GM23338 (cell line): ENCODE results near the gene AIG1. TPM values are rescaled to one million over a fixed set of nuclear protein-coding genes. Genes with fewer than 3 reads are reported as not detected.
"Not testable (repeated sequence)": the region's sequence is repeated elsewhere in the genome, so short reads cannot be mapped to it uniquely, and the experiment has no call there.

ENCODE experiments used
- ATAC-seq: fragments of 200-7000 bp; cut with Tn5 transposase; 3 replicates; pipeline ENCODE4 v1.9.1; 2020
- DNase-seq: peaks from one replicate; pipeline ENCODE4 v3.0.0-alpha.2; 2015; ENCODE audit warnings: low spot score
- H2AFZ ChIP-seq: fragments of 200-600 bp; sonication (generic); 2 replicates; pipeline ENCODE4 v1.8.0; 2016; ENCODE audit warnings: antibody characterized with exemption, mild to moderate bottlenecking, moderate library complexity
- H3F3A ChIP-seq: fragments of 200-600 bp; sonication (generic); replicated peaks from 2 replicates; pipeline ENCODE4 v1.8.0; 2017; ENCODE audit warnings: antibody characterized with exemption, mixed run types, low read depth
- H3K27ac ChIP-seq: fragments of 200-600 bp; sonication (generic); 2 replicates; pipeline ENCODE4 v1.6.1; 2016; ENCODE audit warnings: low read depth
- H3K27me3 ChIP-seq: fragments of 200-600 bp; sonication (generic); 2 replicates; pipeline ENCODE4 v1.8.0; 2016; ENCODE audit warnings: mild to moderate bottlenecking, mixed run types, moderate library complexity; ENCODE audit not compliant: insufficient read depth
- H3K36me3 ChIP-seq: fragments of 200-600 bp; sonication (generic); 2 replicates; pipeline ENCODE4 v1.8.0; 2016; ENCODE audit warnings: mild to moderate bottlenecking; ENCODE audit not compliant: insufficient read depth
- H3K4me1 ChIP-seq: fragments of 200-600 bp; sonication (generic); 2 replicates; pipeline ENCODE4 v1.8.0; 2016; ENCODE audit warnings: mild to moderate bottlenecking, moderate library complexity; ENCODE audit not compliant: insufficient read depth
- H3K4me2 ChIP-seq: fragments of 200-600 bp; sonication (generic); 2 replicates; pipeline ENCODE4 v1.7.1; 2017; ENCODE audit warnings: mixed run types
- H3K4me3 ChIP-seq: fragments of 200-600 bp; sonication (generic); 2 replicates; pipeline ENCODE4 v1.6.1; 2016; ENCODE audit warnings: mixed run types
- H3K79me2 ChIP-seq: fragments of 200-600 bp; sonication (generic); replicated peaks from 2 replicates; pipeline ENCODE4 v1.8.0; 2017; ENCODE audit warnings: mild to moderate bottlenecking; ENCODE audit not compliant: insufficient read depth
- H3K9me2 ChIP-seq: fragments of 200-600 bp; sonication (generic); 2 replicates; pipeline ENCODE4 v1.8.0; 2017; ENCODE audit not compliant: insufficient read depth
- H4K20me1 ChIP-seq: fragments of 200-600 bp; sonication (generic); replicated peaks from 2 replicates; pipeline ENCODE4 v1.8.0; 2017; ENCODE audit warnings: mild to moderate bottlenecking; ENCODE audit not compliant: insufficient read depth
- H3K27ac Mint-ChIP-seq: 2 replicates; pipeline ENCODE4 v1.8.0; 2020; ENCODE audit warnings: inconsistent platforms, mild to moderate bottlenecking, moderate library complexity, mixed read lengths
- H3K27me3 Mint-ChIP-seq: 3 replicates; pipeline ENCODE4 v1.8.0; 2022; ENCODE audit warnings: low read depth, mild to moderate bottlenecking, moderate library complexity, mixed read lengths, inconsistent platforms; ENCODE audit not compliant: insufficient read depth, poor library complexity
- H3K36me3 Mint-ChIP-seq: 3 replicates; pipeline ENCODE4 v1.8.0; 2021; ENCODE audit warnings: low read depth, mild to moderate bottlenecking, inconsistent platforms, moderate library complexity, mixed read lengths
- H3K4me1 Mint-ChIP-seq: 3 replicates; pipeline ENCODE4 v1.8.0; 2020; ENCODE audit warnings: mild to moderate bottlenecking, inconsistent platforms, mixed read lengths
- H3K4me3 Mint-ChIP-seq: 3 replicates; pipeline ENCODE4 v1.8.0; 2021; ENCODE audit warnings: moderate library complexity, mild to moderate bottlenecking, inconsistent platforms, mixed read lengths
- H3K9me3 Mint-ChIP-seq: 3 replicates; pipeline ENCODE4 v1.8.0; 2020; ENCODE audit warnings: moderate library complexity, mild to moderate bottlenecking, inconsistent platforms, mixed read lengths
- CTCF ChIP-seq, 2 experiments: fragments of 200-600 bp in 1 of 2; sonication (generic) in 1 of 2; conservative IDR thresholded peaks; 2 replicates each; pipeline versions ENCODE4 v1.5.1 to v1.6.1; 2016 to 2017; ENCODE audit warnings: antibody characterized with exemption in 2 of 2, low read depth in 2 of 2, mild to moderate bottlenecking in 2 of 2, moderate library complexity in 1 of 2
- ETS1 ChIP-seq: IDR thresholded peaks from 2 replicates; pipeline ENCODE4 v1.6.1; 2016; ENCODE audit warnings: antibody characterized with exemption
- EZH2phosphoT487 ChIP-seq: fragments of 200-600 bp; sonication (generic); IDR thresholded peaks from one replicate; pipeline ENCODE4 v1.8.1; 2018; ENCODE audit warnings: antibody characterized with exemption; ENCODE audit not compliant: unreplicated experiment
- JUNB ChIP-seq: IDR thresholded peaks from one replicate; pipeline ENCODE4 v1.6.1; 2016; ENCODE audit warnings: antibody characterized with exemption; ENCODE audit not compliant: unreplicated experiment
- NANOG ChIP-seq: IDR thresholded peaks from 2 replicates; pipeline ENCODE4 v1.6.1; 2016; ENCODE audit warnings: antibody characterized with exemption, borderline replicate concordance
- STAT1 ChIP-seq: IDR thresholded peaks from one replicate; pipeline ENCODE4 v1.6.1; 2016; ENCODE audit warnings: antibody characterized with exemption; ENCODE audit not compliant: unreplicated experiment
- ZNF114 ChIP-seq: fragments of 250-450 bp; sonication (Bioruptor Pico); IDR thresholded peaks from 2 replicates; pipeline ENCODE4 v1.5.0; 2020; ENCODE audit warnings: mild to moderate bottlenecking, moderate library complexity
- ZNF331 ChIP-seq: fragments of 250-450 bp; sonication (Bioruptor Pico); IDR thresholded peaks from 2 replicates; pipeline ENCODE4 v1.5.0; 2020; ENCODE audit warnings: low read depth, mild to moderate bottlenecking, moderate library complexity
- ZNF462 ChIP-seq: fragments of 250-450 bp; sonication (Bioruptor Pico); IDR thresholded peaks from 2 replicates; pipeline ENCODE4 v1.5.0; 2020; ENCODE audit warnings: mild to moderate bottlenecking, moderate library complexity
- polyA plus RNA-seq: library from polyadenylated mRNA; unstranded; fragments of >200 nt; fragmentation: Nextera tagmentation; extraction: Ambion mirVana; gene quantifications from 2 replicates; pipeline ENCODE4 v1.2.1, GENCODE V29; 2016
- total RNA-seq: library from RNA; depleted of rRNA; stranded (reverse); fragments of >200 nt; shearing (Covaris generic); gene quantifications from 2 replicates; pipeline ENCODE4 v1.2.3, GENCODE V29; 2014

AIG1 gene
- total and polyA plus RNA-seq, 2 experiments from 2014 or later: 65.2 to 88.4 TPM

- TF ChIP-seq CTCF (conservative IDR thresholded peaks at IDR 0.05; ENCODE audit: low read depth in 2 of 2) (no peak), NANOG (no peak), ETS1 (no peak), ZNF331 (no peak), EZH2phosphoT487 (no peak)
Observed at GRCh38 chr6:143040018-143040417, 20.7 kb upstream of the AIG1 start (continued).

DNA sequence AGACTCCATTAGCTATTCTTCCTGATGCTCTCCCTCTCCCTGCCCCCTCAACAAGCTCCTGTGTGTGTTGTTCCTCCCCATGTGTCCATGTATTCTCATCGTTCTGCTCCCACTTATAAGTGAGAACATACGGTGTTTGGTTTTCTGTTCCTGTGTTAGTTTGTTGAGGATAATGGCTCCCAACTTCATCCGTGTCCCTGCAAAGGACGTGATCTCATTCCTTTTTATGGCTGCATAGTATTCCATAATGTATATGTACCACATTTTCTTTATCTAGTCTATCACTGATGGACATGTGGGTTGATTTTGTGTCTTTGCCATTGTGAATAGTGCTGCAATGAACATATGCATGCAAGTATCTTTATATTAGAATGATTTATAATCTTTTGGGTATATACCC lies 16.3 kb upstream of the AIG1 start:
- not testable (repeated sequence) for H3K27me3 ChIP-seq, H3K79me2 ChIP-seq, H3K4me3 Mint-ChIP-seq, H4K20me1 ChIP-seq, H2AFZ ChIP-seq, H3K9me2 ChIP-seq, H3K4me1 Mint-ChIP-seq, H3F3A ChIP-seq, H3K4me2 ChIP-seq, H3K4me1 ChIP-seq, ATAC-seq, H3K27ac Mint-ChIP-seq, H3K36me3 ChIP-seq, DNase-seq, H3K27ac ChIP-seq, H3K27me3 Mint-ChIP-seq, H3K4me3 ChIP-seq
- peaks cover 14% of the 10 kb centered on the region; the same call in 2 of the 3 replicates for H3K36me3 Mint-ChIP-seq
- H3K9me3 Mint-ChIP-seq: peaks cover 15% of the 10 kb centered on the region

DNA sequence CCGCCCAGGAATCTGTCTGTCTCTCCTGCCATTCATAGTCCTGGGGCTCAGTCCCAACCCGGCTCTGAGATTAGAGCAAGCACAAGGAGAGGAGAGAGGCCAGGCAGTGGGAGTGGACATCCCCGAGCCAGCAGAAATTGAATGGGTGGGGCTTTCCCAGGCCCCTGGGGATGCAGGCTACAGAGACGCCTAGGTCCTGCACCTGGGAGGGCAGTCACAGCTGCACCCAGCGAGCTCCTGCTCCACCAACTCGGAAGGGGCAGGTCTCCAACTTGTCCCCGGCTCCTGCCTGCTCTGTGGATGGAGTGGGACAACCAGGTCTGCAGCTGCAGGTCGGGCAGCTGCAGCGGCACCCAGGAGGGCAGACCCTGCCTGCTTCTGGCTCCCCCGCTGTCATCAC lies 11.1 kb upstream of the AIG1 start:
- H3K4me1 Mint-ChIP-seq: no peaks in the 10 kb centered on the region
- Histone ChIP-seq H2AFZ (no peak overlapping the region), H3K27me3 (no peaks in the 10 kb centered on the region), H3K4me1 (peaks cover 2% of the 10 kb centered on the region; the same call in 1 of the 2 replicates), H3K4me3 (no peak overlapping the region), H4K20me1 (no peaks in the 10 kb centered on the region), H3K36me3 (0 out of 2 replicates have a peak, but pooled peaks cover 5% of the 10 kb centered on the region), H3K79me2 (no peaks in the 10 kb centered on the region), H3K27ac (no peak overlapping the region), H3F3A (no peaks in the 10 kb centered on the region), H3K9me2 (no peaks in the 10 kb centered on the region), H3K4me2 (no peak overlapping the region)
- peaks cover 18% of the 10 kb centered on the region for H3K9me3 Mint-ChIP-seq
- H3K4me3 Mint-ChIP-seq: no peak overlapping the region
- peaks cover 18% of the 10 kb centered on the region; the same call in 2 of the 3 replicates for H3K36me3 Mint-ChIP-seq
- H3K27ac Mint-ChIP-seq: no peak overlapping the region
- ATAC-seq (no peak), DNase-seq (no peak)
- H3K27me3 Mint-ChIP-seq: peaks cover 3% of the 10 kb centered on the region
- TF ChIP-seq NANOG: no peak
- no peak for TF ChIP-seq JUNB
- TF ChIP-seq ZNF331: no peak
- no peak for TF ChIP-seq ZNF462 (CRISPR knock-in tag)
- TF ChIP-seq CTCF (conservative IDR thresholded peaks at IDR 0.05; ENCODE audit: low read depth in 2 of 2): no peak
- no peak for TF ChIP-seq ZNF114 (CRISPR knock-in tag)
- TF ChIP-seq STAT1: no peak
